Stimulated activated naive CD4-positive, alpha-beta T cell treated with Interleukin-2 at 50 U/mL for 16 hours (primary cell): ENCODE measurements around the gene PER2.
"Not testable (repeated sequence)": the region's sequence is repeated elsewhere in the genome, so short reads cannot be mapped to it uniquely, and the experiment has no call there.

Source experiments
- DNase-seq: peaks from one replicate; lab custom pipeline; 2025; lab: John Stamatoyannopoulos, UW

Gene PER2, protein sequence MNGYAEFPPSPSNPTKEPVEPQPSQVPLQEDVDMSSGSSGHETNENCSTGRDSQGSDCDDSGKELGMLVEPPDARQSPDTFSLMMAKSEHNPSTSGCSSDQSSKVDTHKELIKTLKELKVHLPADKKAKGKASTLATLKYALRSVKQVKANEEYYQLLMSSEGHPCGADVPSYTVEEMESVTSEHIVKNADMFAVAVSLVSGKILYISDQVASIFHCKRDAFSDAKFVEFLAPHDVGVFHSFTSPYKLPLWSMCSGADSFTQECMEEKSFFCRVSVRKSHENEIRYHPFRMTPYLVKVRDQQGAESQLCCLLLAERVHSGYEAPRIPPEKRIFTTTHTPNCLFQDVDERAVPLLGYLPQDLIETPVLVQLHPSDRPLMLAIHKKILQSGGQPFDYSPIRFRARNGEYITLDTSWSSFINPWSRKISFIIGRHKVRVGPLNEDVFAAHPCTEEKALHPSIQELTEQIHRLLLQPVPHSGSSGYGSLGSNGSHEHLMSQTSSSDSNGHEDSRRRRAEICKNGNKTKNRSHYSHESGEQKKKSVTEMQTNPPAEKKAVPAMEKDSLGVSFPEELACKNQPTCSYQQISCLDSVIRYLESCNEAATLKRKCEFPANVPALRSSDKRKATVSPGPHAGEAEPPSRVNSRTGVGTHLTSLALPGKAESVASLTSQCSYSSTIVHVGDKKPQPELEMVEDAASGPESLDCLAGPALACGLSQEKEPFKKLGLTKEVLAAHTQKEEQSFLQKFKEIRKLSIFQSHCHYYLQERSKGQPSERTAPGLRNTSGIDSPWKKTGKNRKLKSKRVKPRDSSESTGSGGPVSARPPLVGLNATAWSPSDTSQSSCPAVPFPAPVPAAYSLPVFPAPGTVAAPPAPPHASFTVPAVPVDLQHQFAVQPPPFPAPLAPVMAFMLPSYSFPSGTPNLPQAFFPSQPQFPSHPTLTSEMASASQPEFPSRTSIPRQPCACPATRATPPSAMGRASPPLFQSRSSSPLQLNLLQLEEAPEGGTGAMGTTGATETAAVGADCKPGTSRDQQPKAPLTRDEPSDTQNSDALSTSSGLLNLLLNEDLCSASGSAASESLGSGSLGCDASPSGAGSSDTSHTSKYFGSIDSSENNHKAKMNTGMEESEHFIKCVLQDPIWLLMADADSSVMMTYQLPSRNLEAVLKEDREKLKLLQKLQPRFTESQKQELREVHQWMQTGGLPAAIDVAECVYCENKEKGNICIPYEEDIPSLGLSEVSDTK (N-terminal part only)

DNA sequence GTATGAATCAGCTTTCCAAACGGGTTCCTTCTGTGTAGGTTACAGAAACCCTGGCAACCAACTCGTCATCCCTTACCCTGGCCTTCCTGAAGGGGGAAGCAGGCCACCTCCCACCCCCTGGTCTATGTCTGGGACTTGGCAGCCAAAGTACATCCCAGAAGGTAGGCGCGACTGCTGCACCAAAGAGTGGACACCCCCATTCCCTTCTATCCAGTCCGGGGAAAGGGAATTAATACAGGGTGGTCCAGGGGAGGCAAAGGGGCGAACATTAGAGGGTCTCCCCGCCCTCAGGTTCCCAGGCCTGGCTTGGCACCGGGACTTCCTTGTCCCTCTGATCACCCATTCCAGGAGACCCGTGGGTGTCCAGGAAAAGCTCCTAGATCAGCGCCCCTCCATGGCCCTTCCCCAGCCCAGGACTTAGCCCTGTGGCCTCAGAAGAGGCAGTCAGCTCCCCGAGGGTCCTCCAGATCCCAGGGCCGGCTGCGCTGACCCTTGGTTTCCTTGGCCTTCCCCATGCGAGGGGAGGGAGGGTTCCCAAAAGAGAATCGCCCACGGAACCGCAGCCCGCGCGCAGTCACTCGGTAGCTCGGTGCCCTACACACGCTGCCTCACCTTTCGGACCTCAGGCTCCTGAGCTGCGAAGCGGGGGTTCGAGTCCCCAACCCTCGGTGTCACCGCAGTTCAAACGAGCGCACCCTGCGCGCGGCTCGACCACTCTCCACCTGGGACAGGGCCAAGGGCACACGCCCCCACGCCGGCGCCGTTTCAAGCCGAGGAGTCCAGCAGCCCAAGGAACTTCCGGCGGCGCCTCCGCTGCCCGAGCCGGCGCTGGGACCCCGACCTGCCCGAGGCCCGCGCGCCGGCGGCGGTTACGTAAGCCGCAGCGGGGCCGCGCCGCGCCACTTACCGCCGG, at the start of gene PER2:
PER2 (minus strand) TSS at position 874 of the 913 bp plus-strand sequence. CDS start 10,674 bp downstream, outside the sequence.
- DNase-seq = peak; percentile 50

DNA sequence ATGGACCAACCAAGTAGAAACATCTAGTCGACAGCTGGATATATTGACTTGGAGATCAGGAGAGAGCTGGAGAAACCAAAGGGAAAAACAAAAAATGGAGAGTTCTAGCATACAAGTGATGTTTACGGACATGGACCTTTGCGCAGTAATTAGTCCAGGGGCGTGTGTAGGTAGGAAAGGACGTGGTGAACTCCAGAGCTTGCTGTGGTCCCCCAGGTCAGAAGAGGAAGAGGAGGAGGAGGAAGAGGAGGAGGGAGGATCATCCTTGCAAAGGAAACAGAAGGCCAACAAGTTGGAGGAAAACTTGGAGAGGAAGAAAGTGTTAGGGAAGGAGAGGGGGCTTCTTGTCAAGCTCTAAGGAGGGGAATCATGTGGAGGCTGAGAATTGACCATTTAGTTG, 49.4 kb upstream of the PER2 start:
- no peak for DNase-seq

DNA sequence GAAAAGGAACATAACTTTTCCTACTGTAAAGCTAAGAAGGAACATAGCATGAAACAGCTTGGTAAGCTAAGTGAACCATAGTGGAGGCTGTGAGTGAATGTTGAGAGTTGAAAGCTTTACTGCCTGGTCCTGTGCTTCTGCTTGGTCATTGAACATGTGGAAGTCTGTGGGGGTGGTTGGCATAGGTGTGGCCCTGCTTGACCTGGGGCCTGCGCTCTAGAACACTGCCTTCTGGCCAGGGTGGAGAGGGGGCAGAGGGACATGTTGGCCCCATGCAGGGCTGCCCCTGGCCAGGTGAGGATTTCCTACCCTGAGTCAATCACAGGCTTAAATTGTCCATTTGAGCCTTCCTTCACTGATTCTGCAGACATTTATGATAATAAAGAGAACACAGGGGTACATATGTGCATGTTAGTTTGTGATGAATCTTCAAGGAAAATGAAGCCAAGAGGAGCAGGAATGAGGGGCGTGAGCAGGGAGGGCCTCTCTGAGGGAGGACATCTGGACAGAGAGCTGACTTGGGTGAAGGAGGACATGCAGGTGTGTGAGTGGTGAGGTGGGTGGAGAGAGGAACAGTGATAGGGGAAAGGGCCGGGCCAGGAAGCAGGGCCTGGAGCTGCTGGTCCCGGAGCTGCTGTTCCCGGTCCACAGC, 48.5 kb upstream of the PER2 start:
- no peak for DNase-seq

DNA sequence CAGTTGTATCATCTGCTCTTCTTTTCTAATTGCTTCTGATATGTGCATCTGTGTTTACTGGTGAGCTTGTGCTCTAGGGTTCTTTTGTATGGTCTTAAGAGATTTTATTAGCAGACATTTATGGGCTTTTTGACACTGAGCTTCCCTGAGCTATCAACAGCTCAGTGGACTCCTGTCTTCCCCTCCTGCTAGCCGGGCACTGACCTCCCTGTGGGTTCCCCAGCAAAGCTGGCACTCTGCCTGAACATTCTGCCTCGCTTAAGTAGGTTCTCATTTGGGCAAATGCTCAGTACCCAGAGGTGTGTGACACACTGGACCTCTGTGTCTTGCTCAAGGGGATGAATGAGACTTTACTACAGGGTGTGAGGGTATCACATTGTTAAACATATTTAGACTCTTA, 47.7 kb upstream of the PER2 start:
- DNase-seq = no peak

DNA sequence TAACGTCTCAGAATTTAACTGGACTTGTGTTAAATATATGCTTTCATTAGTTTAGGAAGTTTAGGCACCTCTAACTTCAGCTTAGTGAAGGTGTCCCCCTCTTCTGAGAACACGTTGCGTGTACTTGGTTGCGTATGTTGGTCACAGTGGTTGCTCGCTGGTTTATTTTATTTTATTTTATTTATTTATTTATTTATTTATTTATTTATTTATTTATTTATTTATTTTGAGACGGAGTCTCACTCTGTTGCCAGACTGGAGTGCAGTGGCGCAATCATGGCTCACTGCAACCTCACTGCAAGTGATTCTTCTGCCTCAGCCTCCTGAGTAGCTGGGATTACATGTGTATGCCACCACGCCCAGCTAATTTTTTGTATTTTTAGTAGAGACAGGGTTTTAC, 47.2 kb upstream of the PER2 start:
- DNase-seq = not testable (repeated sequence)

DNA sequence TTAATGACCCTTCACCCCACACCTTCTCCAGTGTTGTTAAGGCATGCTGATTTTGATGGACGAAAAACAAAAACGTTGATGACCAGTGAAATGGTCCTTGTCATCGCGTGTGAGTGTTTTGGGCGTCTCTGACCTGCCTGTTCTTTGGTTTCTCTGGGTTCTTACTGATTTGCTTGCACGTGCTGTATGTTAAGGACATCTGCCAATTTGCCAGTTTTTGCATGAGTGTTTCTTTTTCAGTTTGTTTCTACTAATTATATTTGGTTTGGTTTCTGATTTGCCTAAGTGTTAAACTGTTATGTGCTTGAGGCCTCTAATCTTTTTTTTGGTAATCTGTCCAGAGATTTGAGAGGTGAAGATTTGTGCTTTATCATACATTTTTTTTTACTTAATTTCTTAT, 46.5 kb upstream of the PER2 start:
- DNase-seq = no peak

DNA sequence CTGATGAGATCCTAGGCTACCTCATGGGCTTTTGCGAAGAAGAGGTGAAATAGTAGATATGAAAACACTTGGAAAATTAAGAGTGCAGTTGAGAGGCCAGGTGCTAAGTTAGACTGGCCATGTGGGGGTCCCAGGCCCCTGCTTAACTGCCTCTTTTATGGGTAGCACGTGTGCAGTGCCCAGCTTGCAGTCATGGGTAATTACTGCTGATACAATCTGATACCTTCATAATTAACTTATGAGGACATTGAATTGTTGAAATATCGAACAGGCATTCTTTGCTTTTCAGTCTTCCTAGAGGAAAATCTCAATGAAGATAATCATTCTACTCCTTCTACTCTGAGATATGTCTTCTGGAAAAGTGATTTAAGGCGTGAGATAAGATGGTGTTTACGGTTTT, 43.5 kb upstream of the PER2 start:
- DNase-seq = no peak

DNA sequence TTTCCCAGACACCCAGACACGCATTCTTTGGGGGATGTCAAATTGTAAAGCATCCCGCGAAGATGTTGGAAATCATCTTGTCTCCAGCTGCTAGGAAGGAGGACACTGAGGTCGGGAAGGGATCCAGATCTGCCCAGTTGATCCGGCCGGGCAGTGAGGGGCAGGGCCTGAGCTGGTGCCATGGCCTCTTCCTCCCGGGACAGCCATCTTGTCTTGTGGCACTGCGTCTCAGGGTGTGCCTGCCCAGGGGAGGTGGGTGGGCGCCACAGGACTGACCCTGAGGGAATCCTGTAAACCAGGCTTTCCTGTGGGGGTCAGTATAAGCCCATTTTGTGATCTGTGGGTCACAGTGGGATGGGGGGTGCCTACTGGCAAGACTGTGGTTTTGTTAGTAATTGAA, 42.0 kb upstream of the PER2 start:
- DNase-seq = no peak

DNA sequence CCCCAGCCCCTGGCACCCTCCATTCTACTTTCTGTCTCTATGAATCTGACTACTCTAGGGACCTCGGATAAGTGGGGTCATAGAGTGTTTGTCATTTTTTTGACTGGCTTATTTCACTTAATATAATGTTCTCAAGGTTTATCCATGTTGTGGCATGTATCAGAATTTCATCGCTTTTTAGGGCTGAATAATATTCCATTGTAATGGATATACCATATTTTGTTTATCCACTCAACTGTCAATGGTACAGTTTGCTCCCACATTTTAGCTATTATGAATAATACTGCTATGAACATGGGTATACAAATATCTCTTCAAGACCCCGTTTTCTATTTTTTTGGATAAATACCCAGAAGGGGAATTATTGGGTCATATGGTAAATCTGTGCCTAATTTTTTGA, 39.3 kb upstream of the PER2 start:
- DNase-seq = no peak

DNA sequence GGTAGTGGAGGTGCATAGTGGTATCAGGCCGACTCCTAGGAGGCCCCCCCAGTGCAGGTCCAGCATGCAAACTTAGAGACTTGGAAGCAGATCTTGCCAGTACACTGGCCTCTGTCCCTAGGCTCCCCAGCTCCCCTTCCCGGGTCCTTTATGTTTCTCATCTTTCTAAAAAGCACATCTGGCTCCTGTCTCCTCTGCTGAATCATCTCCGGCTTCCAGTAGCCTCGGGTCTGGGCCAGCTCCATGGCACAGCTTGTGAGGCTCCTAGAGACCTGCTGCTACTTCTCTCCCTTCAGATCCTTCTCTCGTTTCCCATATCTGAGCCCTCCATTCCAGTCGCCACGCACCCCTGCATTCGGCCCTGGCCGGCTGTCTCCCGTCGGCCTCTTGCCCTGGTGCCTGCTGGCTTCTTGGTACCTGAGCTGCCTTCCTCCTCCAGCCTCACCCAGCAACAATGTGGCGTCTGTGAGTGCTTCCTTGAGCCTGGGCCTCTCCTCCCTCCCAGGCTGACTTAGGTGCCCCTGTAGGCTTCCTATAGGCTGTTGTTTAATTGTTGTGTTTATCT, 38.5 kb upstream of the PER2 start:
- DNase-seq = no peak

DNA sequence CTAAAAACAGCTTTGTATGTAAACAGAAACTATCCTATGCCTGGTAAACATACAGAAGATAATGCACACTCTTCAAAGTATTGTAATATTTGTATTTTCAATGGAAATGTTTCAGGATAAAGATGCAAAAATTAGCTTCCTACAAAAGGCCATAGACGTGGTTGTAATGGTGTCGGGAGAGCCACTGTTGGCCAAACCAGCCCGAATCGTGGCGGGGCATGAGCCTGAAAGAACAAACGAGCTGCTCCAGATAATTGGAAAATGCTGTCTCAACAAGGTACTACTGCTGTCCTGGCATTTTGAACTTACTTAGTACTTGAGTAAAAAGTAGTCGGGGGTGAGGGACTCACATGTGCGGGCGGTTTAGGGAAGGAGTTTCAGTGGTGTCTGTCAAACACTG, 37.3 kb upstream of the PER2 start:
- DNase-seq = no peak

DNA sequence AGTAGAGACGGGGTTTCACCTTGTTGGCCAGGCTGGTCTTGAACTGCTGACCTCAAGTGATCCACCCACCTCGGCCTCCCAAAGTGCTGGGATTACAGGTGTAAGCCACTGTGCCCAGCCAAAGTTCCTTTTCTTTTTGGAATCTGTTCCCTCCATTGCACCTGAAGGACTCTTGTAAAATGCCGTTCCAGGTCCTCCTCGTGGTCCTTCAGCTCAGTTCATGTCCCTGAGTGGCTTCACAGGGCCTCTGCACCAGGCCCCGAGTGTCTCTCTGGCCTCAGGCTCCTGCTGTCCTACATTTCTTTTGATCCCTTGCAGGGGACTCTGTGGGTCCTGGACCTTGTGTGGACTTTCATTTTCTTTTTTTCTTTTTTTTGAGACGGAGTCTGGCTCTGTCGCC, 35.8 kb upstream of the PER2 start:
- not testable (repeated sequence) for DNase-seq

DNA sequence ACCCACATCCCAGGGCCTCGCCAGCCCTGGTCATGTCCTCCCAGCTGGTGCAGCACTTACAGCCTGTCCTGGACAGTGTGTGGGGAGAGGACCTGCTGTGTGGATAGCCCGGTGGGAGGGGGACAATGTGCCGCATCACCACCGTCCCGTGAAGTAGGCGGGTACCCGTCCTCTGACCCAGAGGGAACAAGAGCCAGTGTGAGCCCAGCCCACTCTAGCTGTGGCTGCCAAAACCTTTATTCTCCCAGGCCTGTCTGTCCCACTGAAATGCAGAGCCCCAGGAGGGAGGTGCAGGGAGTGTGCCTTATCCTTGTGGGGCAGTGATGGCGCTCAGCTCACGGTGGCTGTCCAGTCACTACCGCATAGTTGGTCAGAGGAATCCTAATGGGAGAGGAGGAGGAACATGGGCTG, 33.6 kb upstream of the PER2 start:
- DNase-seq = no peak

DNA sequence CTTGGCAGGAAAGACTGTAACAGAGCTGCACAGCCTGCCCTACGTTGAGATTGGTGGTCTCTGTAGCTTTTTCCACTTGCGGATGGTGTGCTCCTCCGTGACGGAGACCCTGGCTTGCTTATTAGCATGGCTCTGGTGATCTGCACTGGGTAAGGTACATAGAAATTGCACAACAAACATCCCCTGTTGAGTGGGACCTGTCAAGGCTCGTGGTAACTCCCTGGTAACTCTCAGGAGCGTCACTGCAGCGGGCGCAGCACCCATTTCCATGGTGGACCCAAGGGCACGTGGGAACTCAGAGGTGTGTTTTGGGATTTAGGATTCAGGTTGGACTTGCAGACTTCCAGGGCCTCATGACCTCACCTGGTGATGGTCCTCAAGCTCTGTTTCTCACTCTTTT, 33.1 kb upstream of the PER2 start:
- DNase-seq = no peak

DNA sequence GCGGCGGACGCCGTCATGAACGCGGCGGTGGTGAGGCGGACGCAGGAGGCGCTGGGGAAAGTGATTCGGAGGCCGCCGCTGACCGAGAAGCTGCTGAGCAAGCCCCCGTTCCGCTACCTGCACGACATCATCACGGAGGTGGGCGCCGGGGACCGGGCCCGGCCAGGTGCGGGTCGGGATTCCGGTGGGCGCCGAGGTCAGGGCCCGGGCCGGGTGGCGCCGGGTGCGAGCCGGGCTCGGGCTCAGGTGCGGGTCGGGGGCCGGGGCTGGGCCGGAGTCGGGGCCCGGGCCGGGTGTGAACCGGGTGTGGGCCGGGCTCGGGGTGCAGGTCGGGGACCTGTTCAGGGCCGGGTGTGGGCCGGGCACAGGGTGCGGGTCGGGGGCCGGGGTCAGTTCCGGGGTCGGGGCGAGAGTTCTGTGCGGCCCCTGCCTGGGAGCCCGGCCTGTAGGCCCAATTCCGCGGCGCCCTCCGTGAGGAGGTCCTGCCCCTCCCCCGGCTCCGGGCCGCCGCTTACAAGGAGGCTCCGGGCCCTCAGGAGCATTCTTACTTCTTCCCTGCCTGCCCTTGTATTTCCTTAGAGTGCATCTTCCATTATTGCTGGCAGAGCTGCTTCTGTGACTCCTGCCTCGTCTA, 32.4 kb upstream of the PER2 start:
- DNase-seq = no peak

DNA sequence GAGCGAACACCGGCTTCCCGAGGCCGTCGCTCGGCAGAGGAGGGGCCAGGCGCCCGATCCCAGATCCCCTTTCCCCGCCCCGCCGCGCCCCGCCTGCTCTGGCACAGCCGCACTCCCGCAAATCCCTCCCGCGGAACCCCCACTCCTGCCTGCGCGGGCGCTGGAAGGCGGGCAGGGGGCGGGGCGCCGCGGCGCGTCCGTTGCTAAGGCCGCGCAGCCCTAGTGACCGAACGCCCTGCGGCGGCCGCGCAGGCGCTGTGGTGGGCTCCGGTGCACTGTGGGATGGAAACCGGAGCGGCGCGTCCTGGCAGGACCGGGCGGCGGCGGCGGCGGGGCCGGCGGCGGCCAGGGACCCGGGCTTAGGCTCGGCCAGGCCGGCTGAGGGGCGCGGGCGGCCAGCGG, 31.8 kb upstream of the PER2 start, which contains the start of gene TRAF3IP1:
TRAF3IP1 (plus strand) TSS at position 273 of the 402 bp plus-strand sequence. CDS start 145 bp downstream, outside the sequence.
- DNase-seq = peak; percentile 81

DNA sequence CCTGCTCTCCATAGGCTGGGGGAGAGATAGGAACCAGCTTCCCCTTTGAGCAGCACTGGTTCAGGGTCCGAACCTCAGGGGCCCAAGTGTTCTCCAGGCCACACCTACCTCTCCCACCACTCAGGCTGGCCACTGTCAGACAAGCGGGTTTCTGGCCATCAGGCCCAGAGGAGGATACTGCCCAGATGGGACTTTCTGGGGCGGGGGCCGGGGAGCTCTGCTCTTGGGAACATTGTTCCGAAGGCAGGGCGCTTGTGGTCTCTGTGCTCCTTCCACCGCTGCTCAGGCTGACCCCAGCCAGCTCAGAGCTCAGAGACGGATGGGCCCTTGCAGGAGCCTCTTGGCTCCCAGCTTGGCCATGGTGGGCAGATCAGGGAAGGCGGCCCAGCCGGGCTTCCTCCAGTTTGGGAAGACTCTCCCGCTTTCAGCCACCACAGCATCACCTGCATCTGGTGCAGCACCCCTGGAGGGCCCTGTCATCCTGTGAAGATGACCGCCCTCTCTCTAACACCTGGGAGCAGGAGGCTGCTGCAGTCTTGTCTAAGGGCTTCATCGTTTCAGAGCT, 26.7 kb upstream of the PER2 start:
- no peak for DNase-seq

DNA sequence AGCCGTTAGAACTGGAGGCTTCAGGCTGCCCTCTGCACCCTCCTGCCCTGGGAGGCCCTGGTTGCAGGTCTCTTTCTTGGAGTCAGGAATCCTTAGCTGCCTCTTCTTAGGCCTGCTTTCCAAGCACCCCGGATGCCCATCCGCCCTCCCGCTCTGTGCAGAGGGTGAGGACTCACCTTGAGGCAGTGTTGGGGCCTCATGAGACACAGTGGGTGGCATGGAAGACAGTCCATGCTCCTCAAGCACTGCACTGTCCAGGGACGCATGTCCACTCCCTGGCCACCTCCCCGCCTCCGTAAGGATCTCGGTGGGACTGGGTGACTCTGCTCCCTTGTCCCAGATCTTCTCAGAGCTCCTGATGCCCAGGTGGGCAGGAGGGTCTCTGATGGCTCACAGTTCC, 26.2 kb upstream of the PER2 start:
- DNase-seq = no peak

DNA sequence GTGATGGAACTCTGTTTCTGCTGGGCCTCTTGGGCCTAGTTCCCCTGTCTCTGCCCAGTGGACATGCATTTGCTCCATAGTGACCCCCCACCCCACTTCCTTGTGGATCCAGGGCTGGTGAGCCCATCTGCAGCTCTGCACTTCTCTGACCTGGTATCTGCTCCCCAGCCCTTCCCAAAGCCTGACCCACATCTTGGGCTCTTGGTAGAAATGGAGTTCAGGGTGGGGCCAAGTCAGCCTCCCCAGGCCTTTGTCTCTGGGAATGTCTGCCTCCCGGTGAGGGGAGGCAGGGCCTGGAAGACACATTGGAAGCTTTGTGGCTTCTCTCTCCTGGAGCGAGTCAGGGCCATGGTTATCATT, 25.6 kb upstream of the PER2 start:
- no peak for DNase-seq
